ENCODE data around the gene S100PBP.

DNA sequence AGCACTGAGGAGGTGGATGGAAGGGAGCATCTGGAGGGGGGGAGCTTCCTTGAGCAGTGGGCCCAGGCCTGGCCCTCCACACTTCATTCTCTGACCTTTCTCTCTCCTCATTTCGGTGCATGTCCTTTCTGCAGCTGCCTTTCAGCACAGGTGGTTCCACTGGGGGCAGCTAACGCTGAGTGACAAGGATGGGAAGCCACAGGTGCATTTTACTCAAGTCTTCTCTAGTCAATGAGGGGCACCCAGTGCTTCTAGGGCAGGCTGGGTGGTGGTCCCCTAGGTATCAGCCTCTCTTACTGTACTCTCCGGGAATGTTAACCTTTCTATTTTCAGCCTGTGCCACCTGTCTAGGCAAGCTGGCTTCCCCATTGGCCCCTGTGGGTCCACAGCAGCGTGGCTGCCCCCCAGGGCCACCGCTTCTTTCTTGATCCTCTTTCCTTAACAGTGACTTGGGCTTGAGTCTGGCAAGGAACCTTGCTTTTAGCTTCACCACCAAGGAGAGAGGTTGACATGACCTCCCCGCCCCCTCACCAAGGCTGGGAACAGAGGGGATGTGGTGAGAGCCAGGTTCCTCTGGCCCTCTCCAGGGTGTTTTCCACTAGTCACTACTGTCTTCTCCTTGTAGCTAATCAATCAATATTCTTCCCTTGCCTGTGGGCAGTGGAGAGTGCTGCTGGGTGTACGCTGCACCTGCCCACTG is 43.5 kb upstream of the S100PBP start:
- TF ChIP-seq, protein P1, sequence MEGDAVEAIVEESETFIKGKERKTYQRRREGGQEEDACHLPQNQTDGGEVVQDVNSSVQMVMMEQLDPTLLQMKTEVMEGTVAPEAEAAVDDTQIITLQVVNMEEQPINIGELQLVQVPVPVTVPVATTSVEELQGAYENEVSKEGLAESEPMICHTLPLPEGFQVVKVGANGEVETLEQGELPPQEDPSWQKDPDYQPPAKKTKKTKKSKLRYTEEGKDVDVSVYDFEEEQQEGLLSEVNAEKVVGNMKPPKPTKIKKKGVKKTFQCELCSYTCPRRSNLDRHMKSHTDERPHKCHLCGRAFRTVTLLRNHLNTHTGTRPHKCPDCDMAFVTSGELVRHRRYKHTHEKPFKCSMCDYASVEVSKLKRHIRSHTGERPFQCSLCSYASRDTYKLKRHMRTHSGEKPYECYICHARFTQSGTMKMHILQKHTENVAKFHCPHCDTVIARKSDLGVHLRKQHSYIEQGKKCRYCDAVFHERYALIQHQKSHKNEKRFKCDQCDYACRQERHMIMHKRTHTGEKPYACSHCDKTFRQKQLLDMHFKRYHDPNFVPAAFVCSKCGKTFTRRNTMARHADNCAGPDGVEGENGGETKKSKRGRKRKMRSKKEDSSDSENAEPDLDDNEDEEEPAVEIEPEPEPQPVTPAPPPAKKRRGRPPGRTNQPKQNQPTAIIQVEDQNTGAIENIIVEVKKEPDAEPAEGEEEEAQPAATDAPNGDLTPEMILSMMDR (IDR thresholded peaks at IDR 0.05), result no peak
- no peak for TF ChIP-seq POLR2A (IDR thresholded peaks at IDR 0.05)
- TF ChIP-seq POLR2AphosphoS5 (IDR thresholded peaks at IDR 0.05), result no peak

All from breast epithelium (tissue), 3 donors.